Glutamatergic neuron (in vitro differentiated cells): ENCODE data around the gene PKD1L1. TPM values are rescaled to one million over a fixed set of nuclear protein-coding genes. Genes with fewer than 3 reads are reported as not detected.

Experiments used
- DNase-seq: peaks from one replicate; pipeline ENCODE4 v3.0.0; 2022
- H3K27ac Mint-ChIP-seq: one replicate; pipeline ENCODE4 v1.8.0; 2020; ENCODE audit warnings: mild to moderate bottlenecking, mixed read lengths, inconsistent platforms; ENCODE audit not compliant: unreplicated experiment
- H3K27me3 Mint-ChIP-seq: one replicate; pipeline ENCODE4 v1.8.0; 2020; ENCODE audit warnings: mild to moderate bottlenecking, moderate library complexity, mixed read lengths, inconsistent platforms; ENCODE audit not compliant: unreplicated experiment
- H3K36me3 Mint-ChIP-seq: one replicate; pipeline ENCODE4 v1.8.0; 2020; ENCODE audit warnings: mild to moderate bottlenecking, mixed read lengths, inconsistent platforms; ENCODE audit not compliant: unreplicated experiment
- H3K4me1 Mint-ChIP-seq: one replicate; pipeline ENCODE4 v1.8.0; 2020; ENCODE audit warnings: mild to moderate bottlenecking, low read depth, mixed read lengths, inconsistent platforms; ENCODE audit not compliant: unreplicated experiment
- H3K4me3 Mint-ChIP-seq: one replicate; pipeline ENCODE4 v1.8.0; 2020; ENCODE audit warnings: mild to moderate bottlenecking, mixed read lengths, inconsistent platforms; ENCODE audit not compliant: unreplicated experiment
- H3K9me3 Mint-ChIP-seq: one replicate; pipeline ENCODE4 v1.8.0; 2020; ENCODE audit warnings: mild to moderate bottlenecking, moderate library complexity, mixed read lengths, inconsistent platforms; ENCODE audit not compliant: unreplicated experiment
- total RNA-seq: library from RNA; stranded (reverse); fragmentation: NEBNext Ultra II Directional; extraction: Animal tissue kit (Norgen Biotek cat#: 25700); gene quantifications from one replicate; pipeline ENCODE4 v1.2.1, GENCODE V29; 2021; ENCODE audit not compliant: unreplicated experiment
- TF ChIP-seq, protein P1 (sequence below): fragments of 200-600 bp; sonication (generic); IDR thresholded peaks from one replicate; pipeline ENCODE4 v1.5.0; 2021; ENCODE audit not compliant: partially characterized antibody, unreplicated experiment

The PKD1L1 gene
- total RNA-seq, 1 donor from 2014 or later = 0.17 TPM

DNA sequence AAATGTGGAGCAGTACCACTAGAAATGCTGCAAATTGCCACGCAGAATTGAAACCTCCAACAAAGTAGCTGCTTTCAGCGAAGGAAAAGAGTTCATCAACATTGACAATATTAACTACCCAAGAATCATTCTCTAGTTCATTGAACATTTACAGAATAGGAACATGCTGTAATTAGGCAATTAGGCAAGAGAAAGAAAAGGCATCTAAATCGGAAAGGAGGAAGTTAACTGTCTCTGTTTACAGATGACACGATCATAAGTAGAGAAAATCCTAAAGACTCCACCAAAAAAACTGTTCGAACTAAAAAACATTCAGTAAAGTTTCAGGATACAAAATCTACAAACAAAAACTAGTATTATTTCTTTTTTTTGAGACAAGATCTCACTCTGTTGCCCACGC, 8.9 kb upstream of the PKD1L1 start:
- Mint-ChIP-seq H3K4me1 (no peaks in the 10 kb centered on the region), H3K27me3 (peaks cover 1% of the 10 kb centered on the region), H3K27ac (no peak overlapping the region), H3K36me3 (peaks cover 18% of the 10 kb centered on the region), H3K4me3 (no peak overlapping the region), H3K9me3 (peaks cover 6% of the 10 kb centered on the region)
- TF ChIP-seq, protein P1, sequence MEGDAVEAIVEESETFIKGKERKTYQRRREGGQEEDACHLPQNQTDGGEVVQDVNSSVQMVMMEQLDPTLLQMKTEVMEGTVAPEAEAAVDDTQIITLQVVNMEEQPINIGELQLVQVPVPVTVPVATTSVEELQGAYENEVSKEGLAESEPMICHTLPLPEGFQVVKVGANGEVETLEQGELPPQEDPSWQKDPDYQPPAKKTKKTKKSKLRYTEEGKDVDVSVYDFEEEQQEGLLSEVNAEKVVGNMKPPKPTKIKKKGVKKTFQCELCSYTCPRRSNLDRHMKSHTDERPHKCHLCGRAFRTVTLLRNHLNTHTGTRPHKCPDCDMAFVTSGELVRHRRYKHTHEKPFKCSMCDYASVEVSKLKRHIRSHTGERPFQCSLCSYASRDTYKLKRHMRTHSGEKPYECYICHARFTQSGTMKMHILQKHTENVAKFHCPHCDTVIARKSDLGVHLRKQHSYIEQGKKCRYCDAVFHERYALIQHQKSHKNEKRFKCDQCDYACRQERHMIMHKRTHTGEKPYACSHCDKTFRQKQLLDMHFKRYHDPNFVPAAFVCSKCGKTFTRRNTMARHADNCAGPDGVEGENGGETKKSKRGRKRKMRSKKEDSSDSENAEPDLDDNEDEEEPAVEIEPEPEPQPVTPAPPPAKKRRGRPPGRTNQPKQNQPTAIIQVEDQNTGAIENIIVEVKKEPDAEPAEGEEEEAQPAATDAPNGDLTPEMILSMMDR = no peak
- no peak for DNase-seq

DNA sequence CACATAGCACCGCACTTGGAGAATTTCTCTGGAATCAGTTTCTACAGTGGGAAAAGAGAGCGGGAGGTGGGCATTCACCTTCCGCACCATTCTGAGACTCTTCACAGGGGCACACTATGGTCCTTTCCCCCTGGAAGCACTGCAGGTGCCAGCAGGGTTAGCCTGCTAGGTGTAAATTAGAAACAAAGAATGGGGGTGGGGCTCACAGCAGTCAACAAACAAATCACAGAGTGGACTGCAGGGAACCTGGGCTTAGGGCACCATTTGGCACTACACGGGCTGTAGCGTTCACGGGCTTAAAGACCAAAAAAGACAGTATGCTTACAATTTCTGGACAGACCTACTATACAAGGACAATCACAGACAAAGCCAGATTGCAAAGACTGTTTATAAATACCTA, 8.0 kb upstream of the PKD1L1 start:
- peaks cover 6% of the 10 kb centered on the region for H3K9me3 Mint-ChIP-seq
- H3K36me3 Mint-ChIP-seq = peaks cover 15% of the 10 kb centered on the region
- no peaks in the 10 kb centered on the region for H3K4me1 Mint-ChIP-seq
- H3K27me3 Mint-ChIP-seq = peaks cover 1% of the 10 kb centered on the region
- no peak for DNase-seq
- H3K4me3 Mint-ChIP-seq = no peak overlapping the region
- H3K27ac Mint-ChIP-seq = no peak overlapping the region
- TF ChIP-seq, protein P1 = no peak

DNA sequence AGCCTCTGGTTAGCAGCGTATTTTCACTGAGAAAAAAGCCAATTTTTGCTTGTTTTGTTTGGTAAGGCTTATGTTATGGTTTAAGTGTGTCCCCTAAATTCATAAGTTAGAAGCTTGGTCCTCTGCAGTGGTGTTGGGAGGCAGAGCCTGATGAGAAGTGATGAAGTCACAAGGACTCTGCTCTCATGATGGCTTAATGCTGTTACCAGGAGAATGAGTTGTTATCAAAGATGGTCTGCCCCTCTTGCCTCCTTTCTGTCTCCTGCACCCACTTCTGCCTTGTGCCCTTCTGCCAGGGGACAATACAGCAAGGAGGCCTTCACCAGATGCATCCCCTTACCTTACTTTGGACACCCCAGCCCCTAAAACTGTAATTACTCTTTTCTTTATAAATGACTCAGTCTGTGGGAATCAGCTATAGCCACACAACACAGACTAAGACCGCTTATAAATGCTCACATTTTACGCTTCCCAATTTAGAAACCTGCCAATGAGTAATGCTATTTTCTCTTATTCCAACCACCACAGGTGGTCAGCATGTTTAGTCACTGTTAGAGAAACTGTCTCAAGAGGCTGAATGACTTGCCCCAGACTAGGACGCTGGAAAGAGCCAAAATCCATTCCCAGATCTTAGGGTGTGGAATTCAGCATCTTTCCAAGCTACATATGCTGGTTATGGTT, 6.1 kb upstream of the PKD1L1 start:
- Mint-ChIP-seq H3K27ac (no peak overlapping the region), H3K4me3 (no peak overlapping the region), H3K4me1 (no peaks in the 10 kb centered on the region), H3K36me3 (peaks cover 8% of the 10 kb centered on the region), H3K27me3 (peaks cover 1% of the 10 kb centered on the region), H3K9me3 (peaks cover 6% of the 10 kb centered on the region)
- no peak for DNase-seq
- TF ChIP-seq, protein P1 = no peak

DNA sequence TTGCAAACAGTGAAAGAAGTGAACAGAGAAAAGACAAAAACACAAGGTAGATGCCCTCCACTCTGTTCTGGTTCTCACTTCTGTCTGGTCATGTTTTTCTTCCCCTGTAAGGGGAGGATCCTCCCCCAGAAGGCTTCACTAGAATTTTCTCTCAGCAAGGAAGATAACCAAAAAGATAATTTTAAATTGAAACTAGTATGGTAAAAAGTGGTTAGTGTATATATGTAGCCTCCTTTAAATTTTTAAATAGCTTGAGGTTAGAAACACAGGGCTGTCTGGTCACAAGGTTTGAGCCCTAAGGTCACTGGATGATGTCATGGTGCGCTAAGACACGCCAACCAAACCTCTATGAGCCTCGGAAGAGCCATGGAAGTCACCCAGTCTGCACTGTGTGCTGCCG, 5.6 kb upstream of the PKD1L1 start:
- peaks cover 6% of the 10 kb centered on the region for H3K9me3 Mint-ChIP-seq
- TF ChIP-seq, protein P1 = no peak
- H3K27ac Mint-ChIP-seq = no peak overlapping the region
- no peak for DNase-seq
- no peaks in the 10 kb centered on the region for H3K4me1 Mint-ChIP-seq
- H3K27me3 Mint-ChIP-seq = peaks cover 1% of the 10 kb centered on the region
- H3K4me3 Mint-ChIP-seq = no peak overlapping the region
- H3K36me3 Mint-ChIP-seq = peaks cover 8% of the 10 kb centered on the region

DNA sequence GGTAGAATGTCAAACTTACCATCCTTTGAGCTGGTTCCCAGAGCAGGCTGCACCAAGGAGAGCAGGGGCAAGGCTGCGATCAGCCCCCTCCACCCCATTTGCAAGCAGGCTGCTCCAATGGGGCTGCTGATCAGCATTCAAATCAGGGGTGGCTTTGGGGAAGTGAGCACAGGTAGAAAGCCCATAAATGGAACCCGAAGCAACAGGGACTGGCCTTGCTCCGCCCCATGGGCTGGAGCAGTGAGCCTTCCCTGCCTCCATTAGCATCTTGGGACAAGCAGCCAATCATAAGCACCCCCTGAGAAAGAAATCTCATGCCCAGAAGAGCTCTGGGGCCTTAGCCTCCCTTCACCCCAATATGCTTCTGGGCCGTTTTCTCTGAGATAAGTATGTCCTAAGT, 4.0 kb upstream of the PKD1L1 start:
- H3K27me3 Mint-ChIP-seq = peaks cover 1% of the 10 kb centered on the region
- H3K4me1 Mint-ChIP-seq = no peaks in the 10 kb centered on the region
- H3K27ac Mint-ChIP-seq = no peak overlapping the region
- no peak overlapping the region for H3K4me3 Mint-ChIP-seq
- DNase-seq = no peak
- H3K36me3 Mint-ChIP-seq = no peaks in the 10 kb centered on the region
- no peaks in the 10 kb centered on the region for H3K9me3 Mint-ChIP-seq
- TF ChIP-seq, protein P1 = no peak
